C4-2B (cell line): ENCODE data around the gene KLHL22.

Source experiments
- CTCF ChIP-seq: fragments of 450-650 bp; conservative IDR thresholded peaks from 2 replicates; pipeline ENCODE4 v1.5.1; 2017; ENCODE audit warnings: mild to moderate bottlenecking
- ZFX ChIP-seq: fragments of 450-650 bp; IDR thresholded peaks from 2 replicates; pipeline ENCODE4 v1.6.1; 2017

DNA sequence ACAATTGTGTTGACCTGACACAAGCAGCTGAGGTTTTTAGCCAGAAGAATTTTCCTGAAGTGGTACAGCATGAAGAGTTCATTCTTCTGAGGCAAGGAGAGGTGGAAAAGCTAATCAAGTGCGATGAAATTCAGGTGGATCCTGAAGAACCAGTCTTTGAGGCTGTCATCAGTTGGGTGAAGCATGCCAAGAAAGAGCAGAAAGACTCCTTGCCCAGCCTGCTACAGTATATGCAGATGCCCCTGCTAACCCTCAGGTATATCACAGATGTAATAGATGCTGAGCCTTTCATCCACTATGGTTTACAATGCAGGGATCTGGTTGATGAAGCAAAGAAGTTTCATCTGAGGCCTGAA, 45.1 kb downstream of the KLHL22 start:
- TF ChIP-seq CTCF (no peak), ZFX (no peak)
